ENCODE results near the gene SLC35E3.

Gene SLC35E3

DNA sequence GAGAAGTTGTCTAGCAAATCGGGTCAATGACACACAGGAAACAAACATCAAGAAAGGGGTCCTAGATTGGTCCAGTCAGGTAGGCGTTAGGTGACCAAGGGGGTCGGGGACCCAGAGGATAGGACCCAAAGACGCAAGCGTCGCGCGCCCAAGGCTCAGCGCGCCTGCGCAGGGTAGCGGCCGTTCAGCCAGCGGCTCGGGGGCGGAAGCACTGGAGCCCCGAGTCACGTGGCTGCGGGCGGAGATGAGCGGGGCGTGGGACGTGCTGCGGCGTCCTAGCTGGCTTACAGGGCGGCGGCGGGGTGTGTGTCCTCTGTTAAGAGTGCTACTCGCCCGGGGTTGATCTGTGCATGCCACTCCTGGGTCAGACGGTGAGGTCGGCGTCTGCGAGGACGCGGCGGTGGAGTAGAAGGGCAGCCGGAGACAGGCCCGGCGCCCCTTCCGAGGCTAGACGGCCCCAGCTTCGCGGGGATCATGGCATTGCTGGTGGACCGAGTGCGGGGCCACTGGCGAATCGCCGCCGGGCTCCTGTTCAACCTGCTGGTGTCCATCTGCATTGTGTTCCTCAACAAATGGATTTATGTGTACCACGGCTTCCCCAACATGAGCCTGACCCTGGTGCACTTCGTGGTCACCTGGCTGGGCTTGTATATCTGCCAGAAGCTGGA, at the start of gene SLC35E3:
TSS of gene SLC35E3 (plus strand) at position 273 of the 668 bp plus-strand sequence. CDS start at position 475, 202 bp downstream.
- H3K27me3 ChIP-seq (ENCODE audit: insufficient read depth, low read length), result no peaks in the 10 kb centered on the region
- peak within 1 kb of the TSS; percentile 86 for H3K4me3 ChIP-seq (ENCODE audit: low read depth, low read length)
- peak within 1 kb of the TSS; percentile 50; the same call in 1 of the 2 replicates for H3K27ac ChIP-seq (ENCODE audit: low read depth, low read length)
- H3K4me1 ChIP-seq (ENCODE audit: control insufficient read depth, insufficient read depth, low read length, unreplicated experiment), result peaks cover 10% of the 10 kb centered on the region
- peaks cover 8% of the 10 kb centered on the region; the same call in 1 of the 2 replicates for H3K36me3 ChIP-seq (ENCODE audit: insufficient read depth, low read length)
- peaks cover 28% of the 10 kb centered on the region for H3K79me2 ChIP-seq (ENCODE audit: control insufficient read depth, insufficient read depth, low read length, unreplicated experiment)
- H2AFZ ChIP-seq (ENCODE audit: low read length, unreplicated experiment), result peak within 1 kb of the TSS; percentile 90

GRCh38 chr12:68699486-68699885, 46.5 kb upstream of the SLC35E3 start:
- H3K27me3 ChIP-seq (ENCODE audit: insufficient read depth, low read length), result no peaks in the 10 kb centered on the region
- H3K27ac ChIP-seq (ENCODE audit: low read depth, low read length), result no peak overlapping the region

DNA sequence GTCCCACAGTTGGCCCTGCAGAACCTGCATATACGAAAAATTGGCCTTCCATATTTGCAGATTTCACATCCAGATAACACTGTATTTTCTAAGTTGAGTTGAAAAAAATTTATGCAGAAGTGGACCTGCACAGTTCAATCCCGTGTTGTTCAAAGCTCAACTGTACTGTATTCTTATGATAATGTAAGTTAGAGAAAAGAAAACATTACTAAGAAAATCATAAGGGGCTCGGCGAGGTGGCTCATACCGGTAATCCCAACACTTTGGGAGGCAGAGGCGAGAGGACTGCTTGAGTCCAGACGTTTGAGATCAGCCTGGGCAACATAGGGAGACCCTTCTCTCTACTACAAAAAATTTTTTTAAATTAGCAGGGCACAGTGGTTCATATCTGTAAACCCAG, 18.2 kb upstream of the SLC35E3 start:
- peaks cover 25% of the 10 kb centered on the region for H3K36me3 ChIP-seq (ENCODE audit: insufficient read depth, low read length)
- no peak overlapping the region for H2AFZ ChIP-seq (ENCODE audit: low read length, unreplicated experiment)
- H3K79me2 ChIP-seq (ENCODE audit: control insufficient read depth, insufficient read depth, low read length, unreplicated experiment), result no peaks in the 10 kb centered on the region
- no peak overlapping the region for H3K4me3 ChIP-seq (ENCODE audit: low read depth, low read length)
- H3K27me3 ChIP-seq (ENCODE audit: insufficient read depth, low read length), result no peaks in the 10 kb centered on the region
- H3K4me1 ChIP-seq (ENCODE audit: control insufficient read depth, insufficient read depth, low read length, unreplicated experiment), result peaks cover 1% of the 10 kb centered on the region
- H3K27ac ChIP-seq (ENCODE audit: low read depth, low read length), result no peak overlapping the region

More at GRCh38 chr12:68699486-68699885, 46.5 kb upstream of the SLC35E3 start:
- Histone ChIP-seq H3K79me2 (ENCODE audit: control insufficient read depth, insufficient read depth, low read length, unreplicated experiment) (no peaks in the 10 kb centered on the region), H2AFZ (ENCODE audit: low read length, unreplicated experiment) (no peak overlapping the region), H3K36me3 (ENCODE audit: insufficient read depth, low read length) (peaks cover 24% of the 10 kb centered on the region), H3K4me1 (ENCODE audit: control insufficient read depth, insufficient read depth, low read length, unreplicated experiment) (no peaks in the 10 kb centered on the region), H3K4me3 (ENCODE audit: low read depth, low read length) (no peak overlapping the region)

- Histone ChIP-seq H3K4me3 (ENCODE audit: low read depth, low read length) (no peak overlapping the region), H3K4me1 (ENCODE audit: control insufficient read depth, insufficient read depth, low read length, unreplicated experiment) (peaks cover 17% of the 10 kb centered on the region), H2AFZ (ENCODE audit: low read length, unreplicated experiment) (no peak overlapping the region), H3K27me3 (ENCODE audit: insufficient read depth, low read length) (no peaks in the 10 kb centered on the region), H3K36me3 (ENCODE audit: insufficient read depth, low read length) (peaks cover 33% of the 10 kb centered on the region), H3K79me2 (ENCODE audit: control insufficient read depth, insufficient read depth, low read length, unreplicated experiment) (no peaks in the 10 kb centered on the region), H3K27ac (ENCODE audit: low read depth, low read length) (peak overlapping the region; percentile 80)
Observed at GRCh38 chr12:68733661-68734071, 12.3 kb upstream of the SLC35E3 start.

- no peaks in the 10 kb centered on the region for H3K4me1 ChIP-seq (ENCODE audit: control insufficient read depth, insufficient read depth, low read length, unreplicated experiment)
- H3K4me3 ChIP-seq (ENCODE audit: low read depth, low read length), result no peak overlapping the region
- H3K27me3 ChIP-seq (ENCODE audit: insufficient read depth, low read length), result no peaks in the 10 kb centered on the region
- no peak overlapping the region for H2AFZ ChIP-seq (ENCODE audit: low read length, unreplicated experiment)
- no peaks in the 10 kb centered on the region for H3K79me2 ChIP-seq (ENCODE audit: control insufficient read depth, insufficient read depth, low read length, unreplicated experiment)
- peaks cover 22% of the 10 kb centered on the region for H3K36me3 ChIP-seq (ENCODE audit: insufficient read depth, low read length)
- H3K27ac ChIP-seq (ENCODE audit: low read depth, low read length), result no peak overlapping the region
Observed at GRCh38 chr12:68739891-68740290, 6.1 kb upstream of the SLC35E3 start.

- H2AFZ ChIP-seq (ENCODE audit: low read length, unreplicated experiment), result no peak overlapping the region
- H3K27me3 ChIP-seq (ENCODE audit: insufficient read depth, low read length), result no peaks in the 10 kb centered on the region
- H3K4me3 ChIP-seq (ENCODE audit: low read depth, low read length), result no peak overlapping the region
- H3K36me3 ChIP-seq (ENCODE audit: insufficient read depth, low read length), result peaks cover 5% of the 10 kb centered on the region; the same call in 1 of the 2 replicates
- peaks cover 16% of the 10 kb centered on the region for H3K79me2 ChIP-seq (ENCODE audit: control insufficient read depth, insufficient read depth, low read length, unreplicated experiment)
- no peak overlapping the region for H3K27ac ChIP-seq (ENCODE audit: low read depth, low read length)
- peaks cover 10% of the 10 kb centered on the region for H3K4me1 ChIP-seq (ENCODE audit: control insufficient read depth, insufficient read depth, low read length, unreplicated experiment)
Observed at GRCh38 chr12:68743356-68743755, 2.6 kb upstream of the SLC35E3 start.

DNA sequence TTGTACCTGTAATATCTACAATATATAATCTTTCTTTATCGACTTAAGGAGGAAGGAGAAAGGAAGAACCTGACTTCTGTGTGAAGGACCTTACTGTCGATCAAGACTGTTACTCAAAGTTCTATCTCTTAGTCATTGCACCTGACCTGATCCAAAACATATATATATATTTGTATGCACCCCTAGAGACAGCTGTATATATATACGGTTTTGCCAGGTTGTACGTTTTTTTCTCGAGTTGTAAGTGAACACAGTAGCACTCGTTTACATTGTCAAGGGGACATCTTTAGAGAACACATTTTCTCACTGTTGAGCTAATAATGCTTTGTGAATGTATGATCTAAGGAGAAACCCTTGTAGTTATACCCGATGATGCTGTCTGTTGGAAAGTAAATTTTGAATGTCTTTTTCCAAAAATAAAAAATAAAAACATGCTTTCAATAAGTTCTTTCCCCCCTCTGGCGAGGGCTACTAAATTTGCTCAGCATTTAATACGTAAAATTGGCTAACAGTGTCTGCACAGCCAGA, 536 bp upstream of the SLC35E3 start:
- Histone ChIP-seq H3K27me3 (ENCODE audit: insufficient read depth, low read length) (no peaks in the 10 kb centered on the region), H2AFZ (ENCODE audit: low read length, unreplicated experiment) (peak overlapping the region; percentile 90), H3K4me1 (ENCODE audit: control insufficient read depth, insufficient read depth, low read length, unreplicated experiment) (peaks cover 10% of the 10 kb centered on the region), H3K36me3 (ENCODE audit: insufficient read depth, low read length) (peaks cover 8% of the 10 kb centered on the region; the same call in 1 of the 2 replicates), H3K27ac (ENCODE audit: low read depth, low read length) (peak overlapping the region; percentile 16; the same call in 1 of the 2 replicates), H3K4me3 (ENCODE audit: low read depth, low read length) (peak overlapping the region; percentile 86), H3K79me2 (ENCODE audit: control insufficient read depth, insufficient read depth, low read length, unreplicated experiment) (peaks cover 28% of the 10 kb centered on the region)

DNA sequence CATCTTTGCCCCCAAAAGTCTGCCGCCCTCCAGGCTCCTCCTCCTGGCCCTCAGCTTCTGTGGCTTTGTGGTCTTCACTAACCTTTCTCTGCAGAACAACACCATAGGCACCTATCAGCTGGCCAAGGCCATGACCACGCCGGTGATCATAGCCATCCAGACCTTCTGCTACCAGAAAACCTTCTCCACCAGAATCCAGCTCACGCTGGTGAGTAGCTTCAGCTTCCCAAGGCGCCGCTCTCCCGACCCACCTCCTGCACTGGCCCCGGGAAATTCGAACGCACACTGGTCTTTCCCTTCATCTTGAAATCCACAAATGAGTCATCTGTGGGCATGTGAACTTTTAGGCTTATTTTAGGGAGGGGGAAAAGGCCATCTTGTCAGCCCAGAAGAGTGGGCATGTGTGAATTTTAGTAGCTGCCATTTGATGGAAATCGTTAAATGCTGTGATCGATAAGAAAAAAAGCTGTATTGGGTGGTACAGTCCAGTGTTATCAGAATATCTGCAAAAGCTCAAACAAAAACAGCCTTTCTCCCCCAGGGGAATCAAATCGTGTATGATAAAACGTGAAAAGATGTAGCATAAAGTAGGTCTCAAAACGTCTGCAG, 700 bp downstream of the SLC35E3 start:
- H3K4me3 ChIP-seq (ENCODE audit: low read depth, low read length), result peak overlapping the region; percentile 86
- H2AFZ ChIP-seq (ENCODE audit: low read length, unreplicated experiment), result peak overlapping the region; percentile 66
- H3K79me2 ChIP-seq (ENCODE audit: control insufficient read depth, insufficient read depth, low read length, unreplicated experiment), result peaks cover 28% of the 10 kb centered on the region
- H3K36me3 ChIP-seq (ENCODE audit: insufficient read depth, low read length), result peaks cover 9% of the 10 kb centered on the region; the same call in 1 of the 2 replicates
- H3K27ac ChIP-seq (ENCODE audit: low read depth, low read length), result peak overlapping the region; percentile 50; the same call in 1 of the 2 replicates
- peaks cover 10% of the 10 kb centered on the region for H3K4me1 ChIP-seq (ENCODE audit: control insufficient read depth, insufficient read depth, low read length, unreplicated experiment)
- H3K27me3 ChIP-seq (ENCODE audit: insufficient read depth, low read length), result no peaks in the 10 kb centered on the region

DNA sequence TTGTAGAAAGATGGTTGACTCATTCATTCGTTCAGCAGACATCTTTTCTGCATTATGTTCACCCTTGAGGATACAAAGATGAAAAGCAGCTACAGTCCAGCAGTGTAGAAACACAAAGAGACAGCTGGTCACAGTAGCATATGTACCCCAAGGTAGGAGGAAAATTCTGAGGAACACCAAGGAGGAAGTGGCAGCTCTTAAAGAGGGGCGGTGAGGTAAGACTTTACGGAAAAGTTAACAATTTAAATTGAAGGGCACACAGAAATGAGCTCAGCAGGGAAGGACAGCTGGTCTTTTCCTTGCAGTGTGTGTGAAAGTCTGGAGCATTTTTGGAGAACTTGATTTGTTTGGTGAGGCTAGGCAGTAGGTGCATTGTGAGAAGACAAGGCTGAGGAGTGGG, 3.5 kb downstream of the SLC35E3 start:
- Histone ChIP-seq H3K79me2 (ENCODE audit: control insufficient read depth, insufficient read depth, low read length, unreplicated experiment) (peaks cover 28% of the 10 kb centered on the region), H3K27me3 (ENCODE audit: insufficient read depth, low read length) (no peaks in the 10 kb centered on the region), H3K27ac (ENCODE audit: low read depth, low read length) (no peak overlapping the region), H2AFZ (ENCODE audit: low read length, unreplicated experiment) (no peak overlapping the region), H3K4me3 (ENCODE audit: low read depth, low read length) (no peak overlapping the region), H3K4me1 (ENCODE audit: control insufficient read depth, insufficient read depth, low read length, unreplicated experiment) (peaks cover 10% of the 10 kb centered on the region), H3K36me3 (ENCODE audit: insufficient read depth, low read length) (peaks cover 12% of the 10 kb centered on the region; the same call in 1 of the 2 replicates)

DNA sequence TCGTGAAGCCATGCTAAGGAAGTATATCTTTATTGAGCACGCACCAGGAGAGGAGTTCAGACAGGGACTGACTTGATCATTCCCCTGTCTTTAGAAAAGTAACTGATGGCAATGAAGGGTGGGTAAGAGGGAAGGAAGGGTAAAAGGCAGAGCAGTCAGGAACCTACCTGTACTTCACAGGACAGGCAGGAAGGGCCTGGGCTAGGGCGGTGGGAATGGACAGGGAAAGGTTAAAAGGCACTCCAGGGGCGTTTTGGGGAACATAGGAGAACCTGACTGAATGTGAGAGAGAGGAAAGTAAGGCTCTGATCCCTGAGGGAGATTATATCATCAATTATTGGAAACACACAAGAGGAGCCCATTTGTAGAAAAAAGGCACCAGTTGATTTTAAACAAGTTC, 3.9 kb downstream of the SLC35E3 start:
- Histone ChIP-seq H3K36me3 (ENCODE audit: insufficient read depth, low read length) (peaks cover 16% of the 10 kb centered on the region), H2AFZ (ENCODE audit: low read length, unreplicated experiment) (no peak overlapping the region)

More for the DNA sequence above, 3.9 kb downstream of the SLC35E3 start:
- Histone ChIP-seq H3K79me2 (ENCODE audit: control insufficient read depth, insufficient read depth, low read length, unreplicated experiment) (peaks cover 28% of the 10 kb centered on the region), H3K4me1 (ENCODE audit: control insufficient read depth, insufficient read depth, low read length, unreplicated experiment) (peaks cover 10% of the 10 kb centered on the region), H3K27me3 (ENCODE audit: insufficient read depth, low read length) (no peaks in the 10 kb centered on the region), H3K4me3 (ENCODE audit: low read depth, low read length) (no peak overlapping the region), H3K27ac (ENCODE audit: low read depth, low read length) (no peak overlapping the region)

Measured in ACC112 (cell line).